Stimulated activated CD8-positive, alpha-beta memory T cell treated with anti-CD3 and anti-CD28 coated beads, Interleukin-15, amount 100 ng/mL, for 1 hour (primary cell): Measurements from ENCODE around the gene POLR1F.
"Not testable (repeated sequence)": the region's sequence is repeated elsewhere in the genome, so short reads cannot be mapped to it uniquely, and the experiment has no call there.

Experiments
- DNase-seq: peaks from one replicate; pipeline ENCODE4 v3.0.0-alpha.2; 2020; ENCODE audit warnings: low read depth

The POLR1F gene

DNA sequence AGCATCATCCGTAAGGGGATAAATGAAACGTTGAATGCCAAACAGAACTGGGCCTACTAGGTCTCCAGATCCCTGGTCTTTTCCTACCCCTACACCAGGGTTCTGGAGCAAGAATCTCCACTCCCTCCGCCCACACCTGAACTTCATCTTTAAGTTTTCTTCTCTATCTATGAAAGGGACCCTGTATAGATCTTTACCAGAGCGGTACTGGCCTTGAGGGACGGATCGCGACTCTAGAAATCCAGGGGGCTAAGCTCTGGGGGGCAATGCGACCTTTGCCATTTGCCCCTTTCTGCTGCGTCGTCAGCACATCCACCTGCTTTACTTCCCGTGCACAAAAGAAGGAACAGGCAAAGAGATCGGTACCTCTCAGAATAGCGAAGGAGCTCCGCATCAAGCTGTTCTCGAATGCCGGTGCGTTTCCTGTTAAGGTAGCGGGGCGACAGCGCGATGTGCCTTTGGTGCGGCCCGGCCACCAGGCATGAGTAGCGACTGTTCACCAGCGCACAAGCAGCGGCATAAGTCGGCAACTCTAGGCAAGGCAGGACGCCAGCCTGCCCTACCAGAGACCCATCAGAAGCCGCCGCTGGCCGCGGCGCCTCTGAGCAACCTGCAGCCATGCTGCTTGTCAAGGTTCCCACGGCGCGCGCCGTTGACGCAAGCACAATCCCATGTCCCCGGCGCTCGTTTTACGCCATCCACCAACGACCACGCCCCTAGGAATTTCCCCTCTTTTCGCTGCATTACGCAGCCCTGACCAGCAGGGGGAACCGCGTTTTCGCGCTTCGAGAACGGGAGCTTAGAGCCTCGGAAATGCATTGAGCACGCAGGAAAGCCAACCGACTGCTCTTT lies at the start of gene POLR1F:
Gene POLR1F, minus strand, starts transcription at position 641 of the 852 bp plus-strand sequence. Its CDS starts 21 bp downstream, at position 620.
- peak; percentile 89 for DNase-seq

GRCh38 chr7:19754521-19755116 lies 45.8 kb upstream of the POLR1F start:
- DNase-seq = no peak

DNA sequence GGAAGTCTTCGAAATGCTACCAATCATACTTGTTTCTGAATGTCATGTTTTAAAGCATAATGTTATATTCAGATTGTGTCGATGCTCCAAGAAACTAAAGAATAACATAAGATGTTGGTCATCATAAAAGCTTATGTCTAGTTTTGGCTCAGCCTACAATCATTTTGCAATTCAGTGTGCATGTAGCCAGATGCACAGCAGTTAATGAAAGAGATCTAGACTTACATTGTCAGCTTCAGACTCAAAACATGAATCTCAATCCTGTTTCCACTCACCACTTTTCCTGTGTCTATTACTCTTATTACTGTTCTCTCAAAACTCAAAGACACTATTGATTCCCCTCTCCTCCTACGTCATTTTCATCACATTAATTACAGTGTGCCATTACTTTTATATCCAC lies 43.2 kb upstream of the POLR1F start:
- DNase-seq = no peak

DNA sequence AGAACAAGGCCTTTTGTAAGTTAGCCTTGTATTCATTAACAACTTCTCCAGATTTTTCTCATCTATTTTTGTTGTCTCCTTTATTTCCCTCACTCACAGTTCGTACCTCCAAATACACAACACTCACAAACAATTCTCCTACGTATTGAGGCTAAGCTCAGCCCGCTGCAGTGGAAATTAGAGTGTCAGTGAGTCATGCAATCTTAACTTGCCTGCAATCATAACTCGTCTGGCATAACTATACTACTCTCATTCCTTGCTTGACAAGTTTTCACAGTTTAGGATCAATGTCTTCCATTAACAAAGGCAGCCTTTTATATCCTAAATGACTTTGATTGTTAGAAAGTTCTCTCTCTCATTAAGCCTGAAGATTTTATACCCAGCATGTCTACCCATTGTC lies 40.8 kb upstream of the POLR1F start:
- DNase-seq = no peak

GRCh38 chr7:19747740-19748339 lies 39.0 kb upstream of the POLR1F start:
- no peak for DNase-seq

- DNase-seq = no peak
Observed at GRCh38 chr7:19744075-19744474, 35.2 kb upstream of the POLR1F start.

- DNase-seq = no peak
Observed at GRCh38 chr7:19728716-19729115, 19.9 kb upstream of the POLR1F start.

DNA sequence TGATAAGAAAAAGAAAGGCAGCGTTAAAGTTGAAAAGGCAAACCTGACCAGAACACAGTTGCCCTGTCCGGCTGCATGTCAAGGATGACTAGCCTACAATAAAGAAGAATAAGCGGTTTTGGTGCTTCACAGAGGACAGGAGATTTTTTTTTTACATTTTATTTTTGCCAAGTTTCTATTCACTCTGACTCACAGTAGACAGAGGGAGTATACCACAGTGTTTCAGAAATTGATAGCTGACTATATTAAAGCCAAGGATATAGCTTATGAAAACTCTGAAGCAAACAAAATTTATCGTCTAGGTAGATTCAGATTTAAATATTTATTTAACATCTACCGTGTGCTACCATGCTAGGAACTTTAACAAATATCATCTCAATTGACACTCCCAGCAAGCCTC lies 16.9 kb upstream of the POLR1F start:
- no peak for DNase-seq

DNA sequence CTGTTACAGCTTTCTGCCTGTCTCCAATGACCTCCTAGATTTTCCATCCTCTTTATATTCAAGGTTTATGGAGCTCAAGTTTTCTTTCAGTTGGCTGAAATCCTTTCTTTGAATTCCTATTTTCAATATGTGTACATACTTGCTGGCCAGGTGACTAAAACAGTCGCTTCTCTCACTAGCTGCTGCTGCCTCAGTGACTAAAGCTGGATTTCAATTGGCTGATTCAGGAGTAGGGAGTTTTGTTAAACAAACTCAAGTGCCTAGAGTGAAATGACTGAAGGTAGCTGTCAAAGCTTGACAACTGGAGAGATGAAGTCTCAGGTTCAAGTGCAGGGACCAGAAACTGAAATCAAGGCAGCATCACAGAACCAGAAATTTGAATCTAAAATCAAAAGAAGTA lies 6.7 kb upstream of the POLR1F start:
- no peak for DNase-seq

DNA sequence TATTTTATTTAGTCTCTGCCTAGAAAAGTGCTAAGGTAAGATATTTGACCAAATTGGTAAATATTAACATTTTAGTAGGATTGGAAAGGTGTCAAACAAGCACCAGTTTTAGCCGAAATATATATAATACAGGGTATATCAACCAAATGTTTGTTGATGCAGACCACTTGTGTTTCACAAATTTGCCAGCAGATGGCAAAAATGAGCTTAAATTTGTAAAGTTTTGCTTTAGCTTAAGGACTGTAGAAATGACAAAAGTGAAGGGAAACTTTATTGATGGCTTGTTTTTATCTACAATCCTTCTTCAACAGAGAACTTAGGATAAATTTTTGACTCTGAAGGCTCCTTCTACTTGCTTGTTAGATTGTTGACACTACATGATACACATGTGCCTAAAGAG lies 4.8 kb upstream of the POLR1F start:
- DNase-seq = peak; percentile 27

GRCh38 chr7:19709249-19709578 lies 377 bp upstream of the POLR1F start:
- DNase-seq = no peak

- DNase-seq = no peak
Observed at GRCh38 chr7:19707240-19707639, 1.6 kb downstream of the POLR1F start.

GRCh38 chr7:19705663-19706062 lies 3.2 kb downstream of the POLR1F start:
- DNase-seq = no peak

DNA sequence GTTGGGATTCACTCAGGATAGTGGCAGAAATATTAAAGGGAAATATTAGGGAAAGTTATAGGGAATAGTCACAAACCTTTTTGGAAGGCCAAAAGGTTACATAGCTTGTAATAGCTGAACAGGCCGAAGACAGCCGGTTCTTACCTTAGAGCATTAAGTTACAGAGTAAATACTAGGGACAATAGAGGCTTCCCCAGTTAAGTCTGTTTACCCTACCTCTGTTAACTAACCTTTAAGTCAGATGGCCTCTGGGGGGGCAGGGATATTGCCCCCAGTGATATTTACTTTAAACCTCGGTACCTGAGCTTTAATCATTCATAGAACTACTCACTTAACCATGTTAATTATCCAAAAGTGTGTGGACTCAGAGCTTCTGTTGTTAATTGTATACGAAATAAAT lies 7.4 kb downstream of the POLR1F start:
- no peak for DNase-seq

GRCh38 chr7:19700936-19701335 lies 7.9 kb downstream of the POLR1F start:
- DNase-seq = no peak

DNA sequence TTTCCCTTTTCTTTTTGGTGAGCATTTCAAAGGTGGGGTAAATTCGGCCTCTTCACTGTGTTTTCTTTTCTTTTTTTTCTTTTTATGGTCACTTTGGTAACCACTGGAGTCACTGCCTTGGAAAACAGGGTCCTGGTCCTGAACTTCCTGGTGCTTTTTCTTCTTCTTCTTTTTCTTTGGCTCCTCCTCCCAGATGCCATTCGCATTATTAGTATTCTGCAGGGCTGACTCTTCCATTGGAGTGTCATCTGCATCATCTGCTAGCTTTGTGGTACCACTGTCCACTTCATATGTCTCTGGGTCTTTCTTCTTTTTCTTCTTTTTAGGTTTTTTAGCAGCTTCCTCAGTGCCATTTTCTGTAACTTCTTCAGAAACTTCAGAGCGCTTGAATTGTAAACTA lies 10.5 kb downstream of the POLR1F start:
- DNase-seq = no peak

GRCh38 chr7:19696926-19697325 lies 11.9 kb downstream of the POLR1F start:
- no peak for DNase-seq

GRCh38 chr7:19692111-19692828 lies 16.6 kb downstream of the POLR1F start:
- no peak for DNase-seq

DNA sequence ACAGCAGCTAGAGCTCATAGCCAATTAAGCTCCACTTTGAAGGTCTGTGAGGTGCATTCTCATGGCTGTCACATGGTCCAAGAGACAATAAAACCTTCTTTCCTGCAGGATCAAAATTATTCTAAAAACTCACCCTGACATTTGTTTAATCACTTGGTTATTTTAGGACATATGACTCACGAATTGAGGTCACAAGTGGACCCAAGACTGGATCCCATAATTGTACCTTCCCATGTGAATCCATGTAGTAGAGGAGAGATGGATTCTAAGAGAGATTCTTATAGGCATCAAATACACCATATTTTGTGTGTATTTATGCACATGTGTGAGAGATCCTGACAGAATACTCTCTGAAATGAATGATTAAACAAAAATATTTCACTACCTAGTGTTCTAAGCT lies 18.1 kb downstream of the POLR1F start:
- no peak for DNase-seq

- DNase-seq = not testable (repeated sequence)
Observed at GRCh38 chr7:19689130-19689529, 19.7 kb downstream of the POLR1F start.

DNA sequence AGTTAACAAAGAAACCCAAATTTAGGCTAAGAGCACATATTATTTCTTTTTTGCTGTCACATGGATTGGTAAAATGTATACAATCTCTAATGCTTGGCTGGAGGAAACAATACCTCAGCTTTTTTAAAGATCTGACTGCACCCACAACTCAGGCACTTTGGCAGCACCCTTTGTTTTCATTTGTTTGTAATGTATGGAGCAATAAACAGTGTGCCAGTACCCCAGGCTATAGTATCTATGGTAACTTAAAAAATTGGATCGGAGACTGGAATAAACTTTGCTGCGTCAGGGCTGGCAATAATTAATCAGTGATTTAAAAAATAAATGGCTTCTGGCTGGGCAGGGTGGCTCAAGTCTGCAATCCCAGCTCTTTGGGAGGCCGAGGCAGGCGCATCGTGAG lies 27.2 kb downstream of the POLR1F start:
- no peak for DNase-seq

GRCh38 chr7:19677180-19677579 lies 31.7 kb downstream of the POLR1F start:
- no peak for DNase-seq

GRCh38 chr7:19675816-19676215 lies 33.0 kb downstream of the POLR1F start:
- no peak for DNase-seq
